Lung (tissue), 12 donors: Measurements from ENCODE around the gene CCDC33. TPM values are rescaled to one million over a fixed set of nuclear protein-coding genes. Genes with fewer than 3 reads are reported as not detected.

Source experiments
- ATAC-seq: fragments of 200-7000 bp; cut with Tn5 transposase; one replicate; pipeline ENCODE4 v1.9.1; 2020; ENCODE audit warnings: moderate number of reproducible peaks; ENCODE audit not compliant: insufficient read depth, low FRiP score
- DNase-seq, 3 donors: peaks; one replicate each; pipeline ENCODE4 v3.0.0-alpha.2; 2013 to 2017
- H3K27ac ChIP-seq, 2 donors: one replicate each; pipeline ENCODE4 v1.5.1; 2013; ENCODE audit warnings: mild to moderate bottlenecking in 2 of 2, moderate library complexity in 2 of 2, control low read depth in 1 of 2, inconsistent platforms in 1 of 2, low read depth in 1 of 2, low read length in 1 of 2
- H3K27me3 ChIP-seq, 3 donors: one replicate each; pipeline ENCODE4 v1.5.1; 2013; ENCODE audit warnings: low read length in 2 of 3; ENCODE audit not compliant: control insufficient read depth in 3 of 3, insufficient read depth in 3 of 3
- H3K36me3 ChIP-seq, 4 donors: one replicate each; pipeline ENCODE4 v1.5.1; 2013; ENCODE audit warnings: low read length in 4 of 4, mild to moderate bottlenecking in 1 of 4, moderate library complexity in 1 of 4; ENCODE audit not compliant: control insufficient read depth in 4 of 4, insufficient read depth in 4 of 4
- H3K4me1 ChIP-seq, 5 donors: one replicate each; pipeline ENCODE4 v1.5.1; 2013; ENCODE audit warnings: low read length in 5 of 5, mild to moderate bottlenecking in 2 of 5, moderate library complexity in 1 of 5; ENCODE audit not compliant: control insufficient read depth in 5 of 5, insufficient read depth in 5 of 5
- H3K4me3 ChIP-seq: one replicate; pipeline ENCODE4 v1.5.1; 2013; ENCODE audit warnings: mild to moderate bottlenecking, control low read depth, moderate library complexity
- H3K9ac ChIP-seq, 2 donors: one replicate each; pipeline ENCODE4 v1.5.1; 2013; ENCODE audit warnings: low read length in 2 of 2, control low read depth in 1 of 2; ENCODE audit not compliant: insufficient read depth in 1 of 2
- H3K9me3 ChIP-seq, 4 donors: one replicate each; pipeline ENCODE4 v1.5.1; 2013; ENCODE audit warnings: low read length in 3 of 4, mild to moderate bottlenecking in 1 of 4, moderate library complexity in 1 of 4; ENCODE audit not compliant: control insufficient read depth in 4 of 4, insufficient read depth in 3 of 4
- WGBS, 2 donors: extraction: QIAGEN DNeasy Blood & Tissue Kit; methylation state at CpG; one replicate each; pipeline ENCODE4 v1.1.7; 2013; 5-methylcytosine and 5-hydroxymethylcytosine counted together
- polyA plus RNA-seq, 2 donors: library from polyadenylated mRNA; stranded (reverse); fragments of 200-250 nt; gene quantifications; one replicate each; pipeline ENCODE4 v1.2.1, GENCODE V29; 2013
- total RNA-seq, 2 donors: library from RNA; depleted of rRNA in 1 of 2; stranded (reverse); fragments of >200 nt in 1 of 2; gene quantifications; one replicate each; pipeline ENCODE4 v1.2.1, GENCODE V29; 2014 to 2021
- TF ChIP-seq, protein P1 (sequence below): IDR thresholded peaks from 2 replicates; pipeline ENCODE4 v1.5.1; 2012; ENCODE audit warnings: mild to moderate bottlenecking; ENCODE audit errors: control extremely low read depth, extremely low read depth
- donor health status: control.
- donor health status: control.
- donor health status: Bipolar disorder and iron deficiency.
- donor health status: healthy.
- donor health status: DM: yes; HTN: yes; CAD: no.

The CCDC33 gene
- total and polyA plus RNA-seq, 4 donors: 4.3 to 14.1 (median 9.1) TPM

DNA sequence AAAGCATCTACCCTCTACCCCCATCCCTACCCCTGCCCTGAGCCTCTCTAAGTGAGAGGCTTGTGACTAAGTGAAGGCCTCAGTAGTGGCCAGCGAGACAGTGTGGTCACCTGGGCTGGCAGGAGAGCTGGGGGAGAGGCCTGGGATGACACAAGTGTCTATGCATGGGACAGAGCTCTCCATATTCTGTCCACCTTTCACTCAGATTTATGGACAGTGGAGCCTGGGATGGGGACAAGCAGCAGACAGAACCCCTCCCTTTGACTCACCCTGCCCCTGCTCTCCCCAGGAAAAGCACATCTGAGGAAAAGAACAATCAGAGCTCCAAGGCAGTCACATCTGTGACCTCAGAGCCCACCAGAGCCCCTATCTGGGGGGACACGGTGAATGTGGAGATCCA lies 26.0 kb downstream of the CCDC33 start:
- 73 to 85% methylated on average over 2 of the region's 2 CpGs for WGBS, 2 donors

DNA sequence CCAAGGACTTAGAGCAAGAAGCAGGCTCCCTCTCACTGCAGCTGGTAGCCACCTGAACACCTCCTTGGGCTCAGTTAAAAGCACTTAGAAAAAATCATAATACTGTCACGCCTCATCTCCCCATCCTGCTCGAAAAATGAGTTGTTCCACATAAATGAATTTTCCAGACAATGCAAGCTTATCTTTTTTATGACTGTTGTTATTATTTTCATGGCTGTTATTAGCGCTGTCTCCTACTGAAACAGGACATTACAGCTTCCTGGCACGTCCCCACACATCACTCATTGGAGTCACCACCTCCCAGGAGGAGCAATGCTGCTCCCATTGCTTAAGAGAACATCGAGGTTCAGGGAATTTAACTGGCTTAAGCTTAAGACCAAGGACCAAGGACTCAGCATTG lies 26.5 kb downstream of the CCDC33 start:
- WGBS, 2 donors: 48 to 53% methylated on average over 5 of the region's 5 CpGs
- H3K9ac ChIP-seq: no peak overlapping the region
- no peak overlapping the region for H3K4me3 ChIP-seq
- no peaks in the 10 kb centered on the region for H3K36me3 ChIP-seq
- peaks cover 0 to 12% (median 0%) of the 10 kb centered on the region in 3 donors for H3K27me3 ChIP-seq
- DNase-seq (peak in 1 of 3 donors; percentile 36), ATAC-seq (no peak)
- TF ChIP-seq, protein P1, sequence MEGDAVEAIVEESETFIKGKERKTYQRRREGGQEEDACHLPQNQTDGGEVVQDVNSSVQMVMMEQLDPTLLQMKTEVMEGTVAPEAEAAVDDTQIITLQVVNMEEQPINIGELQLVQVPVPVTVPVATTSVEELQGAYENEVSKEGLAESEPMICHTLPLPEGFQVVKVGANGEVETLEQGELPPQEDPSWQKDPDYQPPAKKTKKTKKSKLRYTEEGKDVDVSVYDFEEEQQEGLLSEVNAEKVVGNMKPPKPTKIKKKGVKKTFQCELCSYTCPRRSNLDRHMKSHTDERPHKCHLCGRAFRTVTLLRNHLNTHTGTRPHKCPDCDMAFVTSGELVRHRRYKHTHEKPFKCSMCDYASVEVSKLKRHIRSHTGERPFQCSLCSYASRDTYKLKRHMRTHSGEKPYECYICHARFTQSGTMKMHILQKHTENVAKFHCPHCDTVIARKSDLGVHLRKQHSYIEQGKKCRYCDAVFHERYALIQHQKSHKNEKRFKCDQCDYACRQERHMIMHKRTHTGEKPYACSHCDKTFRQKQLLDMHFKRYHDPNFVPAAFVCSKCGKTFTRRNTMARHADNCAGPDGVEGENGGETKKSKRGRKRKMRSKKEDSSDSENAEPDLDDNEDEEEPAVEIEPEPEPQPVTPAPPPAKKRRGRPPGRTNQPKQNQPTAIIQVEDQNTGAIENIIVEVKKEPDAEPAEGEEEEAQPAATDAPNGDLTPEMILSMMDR: no peak
- peaks cover 0 to 1% (median 0%) of the 10 kb centered on the region in 4 donors for H3K9me3 ChIP-seq
- no peak overlapping the region for H3K27ac ChIP-seq
- peaks cover 0 to 15% (median 4%) of the 10 kb centered on the region in 5 donors for H3K4me1 ChIP-seq

More for the DNA sequence above, 26.0 kb downstream of the CCDC33 start:
- ATAC-seq (no peak), DNase-seq (no peak)
- Histone ChIP-seq H3K9me3 (peaks cover 0 to 1% (median 0%) of the 10 kb centered on the region in 4 donors), H3K9ac (no peak overlapping the region), H3K4me1 (peaks cover 0 to 15% (median 4%) of the 10 kb centered on the region in 5 donors), H3K36me3 (no peaks in the 10 kb centered on the region), H3K27me3 (peaks cover 0 to 12% (median 0%) of the 10 kb centered on the region in 3 donors), H3K27ac (no peak overlapping the region), H3K4me3 (no peak overlapping the region)
- TF ChIP-seq, protein P1: no peak

DNA sequence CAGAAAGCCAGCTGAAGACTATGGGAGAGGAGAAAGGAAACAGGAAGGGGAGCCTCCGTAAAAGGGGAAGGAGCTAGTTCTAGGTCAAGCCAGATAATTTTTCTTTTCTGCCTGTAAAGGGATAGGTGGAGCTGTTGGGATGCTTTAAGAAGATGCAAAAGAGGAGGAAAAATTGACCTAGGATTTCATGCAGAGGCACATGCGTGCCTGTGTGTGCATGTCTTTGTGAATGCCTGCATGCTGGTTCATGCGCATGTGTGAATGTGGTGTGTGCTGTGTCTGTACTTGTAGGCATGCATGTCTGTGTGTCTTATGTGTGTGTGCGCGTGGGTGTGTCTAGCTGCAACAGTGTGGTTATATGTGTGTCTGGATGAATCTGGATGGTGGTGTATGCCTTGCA lies 27.3 kb downstream of the CCDC33 start:
- no peaks in the 10 kb centered on the region for H3K36me3 ChIP-seq
- H3K27me3 ChIP-seq: peaks cover 0 to 10% (median 0%) of the 10 kb centered on the region in 3 donors
- no peak overlapping the region for H3K4me3 ChIP-seq
- TF ChIP-seq, protein P1: no peak
- DNase-seq (no peak), ATAC-seq (no peak)
- H3K27ac ChIP-seq: no peak overlapping the region
- H3K9me3 ChIP-seq: peaks cover 0 to 1% (median 0%) of the 10 kb centered on the region in 4 donors
- H3K9ac ChIP-seq: no peak overlapping the region
- 64 to 67% methylated on average over 5 of the region's 5 CpGs for WGBS, 2 donors
- H3K4me1 ChIP-seq: peaks cover 0 to 15% (median 4%) of the 10 kb centered on the region in 5 donors

DNA sequence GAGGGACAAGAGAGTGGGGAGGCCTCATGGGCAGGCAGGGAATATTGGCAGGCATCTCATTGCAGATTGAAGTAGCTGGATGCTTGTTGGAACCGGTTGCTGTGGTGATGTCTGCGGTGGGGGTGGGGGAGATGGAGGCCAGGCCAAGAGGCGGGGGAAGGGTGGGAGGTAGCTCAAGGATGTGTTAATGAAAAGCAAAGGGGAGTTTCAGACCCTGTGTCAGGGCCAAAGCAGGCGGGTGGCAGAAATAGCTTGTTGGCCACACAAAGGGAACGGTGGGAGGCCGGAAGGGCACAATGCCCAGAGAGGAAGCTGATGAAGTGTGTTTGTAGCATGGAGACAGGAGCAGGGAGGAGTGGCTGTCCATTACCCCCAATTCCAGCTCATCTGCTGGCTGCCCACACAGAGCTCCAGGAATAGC lies 28.0 kb downstream of the CCDC33 start:
- H3K27me3 ChIP-seq: peaks cover 0 to 8% (median 0%) of the 10 kb centered on the region in 3 donors
- WGBS, 2 donors: 33 to 46% methylated on average over 6 of the region's 6 CpGs

More for the DNA sequence above, 28.0 kb downstream of the CCDC33 start:
- peak; percentile 26 to 54 (median 40) for DNase-seq
- H3K9ac ChIP-seq: no peak overlapping the region
- H3K9me3 ChIP-seq: peaks cover 0 to 1% (median 0%) of the 10 kb centered on the region in 4 donors
- H3K4me1 ChIP-seq: peaks cover 0 to 13% (median 4%) of the 10 kb centered on the region in 5 donors
- TF ChIP-seq, protein P1: no peak
- no peak overlapping the region for H3K27ac ChIP-seq
- H3K4me3 ChIP-seq: no peak overlapping the region
- no peak for ATAC-seq
- no peaks in the 10 kb centered on the region for H3K36me3 ChIP-seq
